ENCODE measurements around the gene APC2.

The APC2 gene

GRCh38 chr19:1503925-1504773, 54.2 kb downstream of the APC2 start:
- no peak for DNase-seq (ENCODE audit: low read depth)
- no peak overlapping the region for H3K4me3 ChIP-seq (replicated peaks; ENCODE audit: low read depth, low read length)
- TF ChIP-seq CTCF (IDR thresholded peaks at IDR 0.05; ENCODE audit: low read length, missing control alignments) = no peak

- no peak overlapping the region for H3K4me3 ChIP-seq (replicated peaks; ENCODE audit: low read depth, low read length)
- no peak for DNase-seq (ENCODE audit: low read depth)
These were observed 55.1 kb downstream of the APC2 start for GRCh38 chr19:1505012-1505411.

GRCh38 chr19:1505991-1506881, 56.3 kb downstream of the APC2 start:
- TF ChIP-seq CTCF (IDR thresholded peaks at IDR 0.05; ENCODE audit: low read length, missing control alignments) = no peak
- no peak overlapping the region for H3K4me3 ChIP-seq (replicated peaks; ENCODE audit: low read depth, low read length)
- DNase-seq (ENCODE audit: low read depth) = no peak

More at GRCh38 chr19:1505012-1505411, 55.1 kb downstream of the APC2 start:
- no peak for TF ChIP-seq CTCF (IDR thresholded peaks at IDR 0.05; ENCODE audit: low read length, missing control alignments)

GRCh38 chr19:1507192-1507660, 57.3 kb downstream of the APC2 start:
- peak overlapping the region; percentile 31 for H3K4me3 ChIP-seq (replicated peaks; ENCODE audit: low read depth, low read length)
- no peak for DNase-seq (ENCODE audit: low read depth)
- TF ChIP-seq CTCF (IDR thresholded peaks at IDR 0.05; ENCODE audit: low read length, missing control alignments) = no peak

GRCh38 chr19:1507763-1508506, 58.0 kb downstream of the APC2 start:
- TF ChIP-seq CTCF (IDR thresholded peaks at IDR 0.05; ENCODE audit: low read length, missing control alignments) = no peak
- peak overlapping the region; percentile 57 for H3K4me3 ChIP-seq (replicated peaks; ENCODE audit: low read depth, low read length)
- peak; percentile 97 for DNase-seq (ENCODE audit: low read depth)

GRCh38 chr19:1508507-1508856, 58.6 kb downstream of the APC2 start:
- TF ChIP-seq CTCF (IDR thresholded peaks at IDR 0.05; ENCODE audit: low read length, missing control alignments) = no peak
- DNase-seq (ENCODE audit: low read depth) = no peak
- H3K4me3 ChIP-seq (replicated peaks; ENCODE audit: low read depth, low read length) = peak overlapping the region; percentile 37
